HG02938 (cell line): ENCODE results near the gene IRF3.
"Not testable (repeated sequence)": the region's sequence is repeated elsewhere in the genome, so short reads cannot be mapped to it uniquely, and the experiment has no call there.

Source experiments
- ATAC-seq: cut with Tn5 transposase; IDR thresholded peaks from one replicate; pipeline ENCODE4 v1.9.1; 2021; ENCODE audit warnings: mild to moderate bottlenecking, moderate library complexity; ENCODE audit not compliant: unreplicated experiment

The IRF3 gene

GRCh38 chr19:49631014-49631588, 34.6 kb downstream of the IRF3 start:
- no peak for ATAC-seq

- no peak for ATAC-seq
These were observed 36.0 kb downstream of the IRF3 start for GRCh38 chr19:49629659-49630058.

- ATAC-seq = no peak
These were observed 39.4 kb downstream of the IRF3 start for GRCh38 chr19:49626226-49626625.

- ATAC-seq = no peak
These were observed 40.4 kb downstream of the IRF3 start for GRCh38 chr19:49624967-49625910.

- ATAC-seq = not testable (repeated sequence)
These were observed 47.8 kb downstream of the IRF3 start for GRCh38 chr19:49617860-49618259.

- no peak for ATAC-seq
These were observed 48.7 kb downstream of the IRF3 start for GRCh38 chr19:49616945-49617344.

GRCh38 chr19:49616532-49616931, 49.1 kb downstream of the IRF3 start:
- ATAC-seq = no peak

- ATAC-seq = no peak
These were observed 49.8 kb downstream of the IRF3 start for GRCh38 chr19:49615861-49616260.

GRCh38 chr19:49614096-49614833, 51.4 kb downstream of the IRF3 start:
- ATAC-seq = no peak

GRCh38 chr19:49613374-49613773, 52.3 kb downstream of the IRF3 start:
- ATAC-seq = no peak
